ENCODE data around the gene SRL. TPM values are rescaled to one million over a fixed set of nuclear protein-coding genes. Genes with fewer than 3 reads are reported as not detected.

SRL gene
- total and polyA plus RNA-seq, 4 donors = 0.30 to 2.9 (median 1.2) TPM

- no peak overlapping the region for H3K4me3 ChIP-seq
- H3K4me1 ChIP-seq (ENCODE audit: control insufficient read depth in 5 of 5, insufficient read depth in 5 of 5, low read length in 5 of 5) = peaks cover 0 to 6% (median 4%) of the 10 kb centered on the region in 5 donors
- H3K36me3 ChIP-seq (ENCODE audit: control insufficient read depth in 4 of 4, insufficient read depth in 4 of 4, low read length in 4 of 4) = no peaks in the 10 kb centered on the region
- DNase-seq (no peak), ATAC-seq (ENCODE audit: insufficient read depth, low FRiP score) (no peak)
- H3K27ac ChIP-seq (ENCODE audit: low read depth in 1 of 2, low read length in 1 of 2) = no peak overlapping the region
- no peaks in the 10 kb centered on the region for H3K27me3 ChIP-seq (ENCODE audit: control insufficient read depth in 3 of 3, insufficient read depth in 3 of 3, low read length in 2 of 3)
- no peaks in the 10 kb centered on the region for H3K9me3 ChIP-seq (ENCODE audit: control insufficient read depth in 4 of 4, insufficient read depth in 3 of 4, low read length in 3 of 4)
- 92% methylated on average over 8 of the region's 8 CpGs for WGBS, 2 donors
- no peak overlapping the region for H3K9ac ChIP-seq (ENCODE audit: insufficient read depth in 1 of 2, low read length in 2 of 2)
- TF ChIP-seq, protein P1, sequence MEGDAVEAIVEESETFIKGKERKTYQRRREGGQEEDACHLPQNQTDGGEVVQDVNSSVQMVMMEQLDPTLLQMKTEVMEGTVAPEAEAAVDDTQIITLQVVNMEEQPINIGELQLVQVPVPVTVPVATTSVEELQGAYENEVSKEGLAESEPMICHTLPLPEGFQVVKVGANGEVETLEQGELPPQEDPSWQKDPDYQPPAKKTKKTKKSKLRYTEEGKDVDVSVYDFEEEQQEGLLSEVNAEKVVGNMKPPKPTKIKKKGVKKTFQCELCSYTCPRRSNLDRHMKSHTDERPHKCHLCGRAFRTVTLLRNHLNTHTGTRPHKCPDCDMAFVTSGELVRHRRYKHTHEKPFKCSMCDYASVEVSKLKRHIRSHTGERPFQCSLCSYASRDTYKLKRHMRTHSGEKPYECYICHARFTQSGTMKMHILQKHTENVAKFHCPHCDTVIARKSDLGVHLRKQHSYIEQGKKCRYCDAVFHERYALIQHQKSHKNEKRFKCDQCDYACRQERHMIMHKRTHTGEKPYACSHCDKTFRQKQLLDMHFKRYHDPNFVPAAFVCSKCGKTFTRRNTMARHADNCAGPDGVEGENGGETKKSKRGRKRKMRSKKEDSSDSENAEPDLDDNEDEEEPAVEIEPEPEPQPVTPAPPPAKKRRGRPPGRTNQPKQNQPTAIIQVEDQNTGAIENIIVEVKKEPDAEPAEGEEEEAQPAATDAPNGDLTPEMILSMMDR (IDR thresholded peaks at IDR 0.05; ENCODE audit: control extremely low read depth, extremely low read depth) = no peak
Observed at GRCh38 chr16:4179763-4180260, 62.1 kb downstream of the SRL start.

DNA sequence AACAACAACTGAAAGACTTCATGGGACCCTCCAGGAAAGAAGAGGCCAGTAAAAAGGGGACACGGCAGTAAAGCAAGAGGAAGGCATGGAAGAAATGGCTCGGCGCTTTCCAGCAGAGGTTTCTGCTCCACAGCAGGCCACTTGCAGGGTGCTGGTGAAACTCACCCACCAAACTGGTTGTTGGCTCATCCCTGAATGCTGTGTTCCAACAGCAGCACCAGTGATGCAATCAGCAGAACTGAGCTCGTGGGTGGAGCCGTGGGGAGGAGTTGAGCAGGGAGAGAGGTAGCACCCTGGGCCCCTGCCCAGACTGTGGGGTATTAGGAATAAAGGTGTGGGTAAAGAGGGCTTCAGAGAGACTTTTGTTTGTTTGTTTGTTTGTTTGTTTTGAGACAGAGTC, 62.9 kb downstream of the SRL start:
- H3K9me3 ChIP-seq (ENCODE audit: control insufficient read depth in 4 of 4, insufficient read depth in 3 of 4, low read length in 3 of 4) = no peaks in the 10 kb centered on the region
- no peak overlapping the region for H3K9ac ChIP-seq (ENCODE audit: insufficient read depth in 1 of 2, low read length in 2 of 2)
- H3K27me3 ChIP-seq (ENCODE audit: control insufficient read depth in 3 of 3, insufficient read depth in 3 of 3, low read length in 2 of 3) = no peaks in the 10 kb centered on the region
- WGBS, 2 donors = 22 to 61% methylated on average over 5 of the region's 5 CpGs
- TF ChIP-seq, protein P1 (IDR thresholded peaks at IDR 0.05; ENCODE audit: control extremely low read depth, extremely low read depth) = no peak
- H3K36me3 ChIP-seq (ENCODE audit: control insufficient read depth in 4 of 4, insufficient read depth in 4 of 4, low read length in 4 of 4) = no peaks in the 10 kb centered on the region
- H3K27ac ChIP-seq (ENCODE audit: low read depth in 1 of 2, low read length in 1 of 2) = no peak overlapping the region
- H3K4me3 ChIP-seq = no peak overlapping the region
- peaks cover 0 to 4% (median under 1%) of the 10 kb centered on the region in 5 donors for H3K4me1 ChIP-seq (ENCODE audit: control insufficient read depth in 5 of 5, insufficient read depth in 5 of 5, low read length in 5 of 5)
- ATAC-seq (ENCODE audit: insufficient read depth, low FRiP score) = no peak
- DNase-seq = no peak

- TF ChIP-seq, protein P1 (IDR thresholded peaks at IDR 0.05; ENCODE audit: control extremely low read depth, extremely low read depth) = no peak
- no peak overlapping the region for H3K9ac ChIP-seq (ENCODE audit: insufficient read depth in 1 of 2, low read length in 2 of 2)
- no peaks in the 10 kb centered on the region for H3K27me3 ChIP-seq (ENCODE audit: control insufficient read depth in 3 of 3, insufficient read depth in 3 of 3, low read length in 2 of 3)
- H3K4me3 ChIP-seq = no peak overlapping the region
- peaks cover 0 to 4% (median 0%) of the 10 kb centered on the region in 5 donors for H3K4me1 ChIP-seq (ENCODE audit: control insufficient read depth in 5 of 5, insufficient read depth in 5 of 5, low read length in 5 of 5)
- no peak overlapping the region for H3K27ac ChIP-seq (ENCODE audit: low read depth in 1 of 2, low read length in 1 of 2)
- H3K36me3 ChIP-seq (ENCODE audit: control insufficient read depth in 4 of 4, insufficient read depth in 4 of 4, low read length in 4 of 4) = no peaks in the 10 kb centered on the region
- DNase-seq (no peak), ATAC-seq (ENCODE audit: insufficient read depth, low FRiP score) (no peak)
- no peaks in the 10 kb centered on the region for H3K9me3 ChIP-seq (ENCODE audit: control insufficient read depth in 4 of 4, insufficient read depth in 3 of 4, low read length in 3 of 4)
- WGBS, 2 donors = 87 to 96% methylated on average over 9 of the region's 9 CpGs
Observed at GRCh38 chr16:4178468-4179010, 63.3 kb downstream of the SRL start.
